HCT116 (cell line): ENCODE data around the gene TNFAIP3. TPM values are rescaled to one million over a fixed set of nuclear protein-coding genes. Genes with fewer than 3 reads are reported as not detected.

Experiments used
- ATAC-seq: fragments of 200-7000 bp; cut with Tn5 transposase; 2 replicates; pipeline ENCODE4 v1.9.1; 2020; ENCODE audit warnings: mild to moderate bottlenecking, moderate library complexity
- BruUV-seq: library from RNA; stranded (reverse); fragments of 400-500 nt; replicated peaks from 2 replicates; lab custom pipeline; 2021; lab: Mats Ljungman, UMichigan
- CTCF ChIA-PET: fragments of 300-600 bp; sonication (Branson Sonifier 250); formaldehyde crosslinking; loops from one replicate; lab custom pipeline; 2021; ENCODE audit warnings: antibody characterized with exemption; lab: Charles Lee
- POLR2A ChIA-PET: fragments of 300-600, 350-600 bp; sonication (Branson Sonifier 250); formaldehyde crosslinking; loops from one replicate; lab custom pipeline; 2021; ENCODE audit warnings: antibody characterized with exemption; lab: Charles Lee
- RAD21 ChIA-PET, 2 experiments: fragments of 300-600 bp; sonication (Branson Sonifier 250); formaldehyde crosslinking; loops; one replicate each; lab custom pipeline; 2023; ENCODE audit warnings: low total read pairs in 2 of 2; ENCODE audit not compliant: uncharacterized antibody in 2 of 2, unreplicated experiment in 2 of 2, low non-redundant PET in 1 of 2; lab: Charles Lee
- DNase-seq: peaks from one replicate; pipeline ENCODE4 v3.0.0-alpha.2; 2010; ENCODE audit warnings: low read depth, low spot score
- H2AFZ ChIP-seq: fragments of 200-600 bp; shearing (Covaris generic), sonication (generic); 2 replicates; pipeline ENCODE4 v1.6.1; 2017; ENCODE audit warnings: low read depth, mixed run types, mixed read lengths, antibody characterized with exemption, low read length; ENCODE audit not compliant: poor library complexity, severe bottlenecking
- H3K27ac ChIP-seq: 2 replicates; pipeline ENCODE4 v1.5.1; 2012; ENCODE audit warnings: low read depth, low read length
- H3K27me3 ChIP-seq: fragments of 200-600 bp; sonication (generic); 2 replicates; pipeline ENCODE4 v1.6.1; 2016; ENCODE audit warnings: mixed run types, low read length, mixed read lengths; ENCODE audit not compliant: insufficient read depth
- H3K36me3 ChIP-seq, 2 experiments: fragments of 200-500 bp in 1 of 2; fragments of 200-600 bp in 1 of 2; sonication (Bioruptor generic) in 1 of 2; sonication (generic) in 1 of 2; 2 replicates each; pipeline versions ENCODE4 v1.5.1 to v1.6.1; 2014 to 2016; ENCODE audit warnings: low read length in 2 of 2, inconsistent platforms in 1 of 2, mixed read lengths in 1 of 2, mixed run types in 1 of 2; ENCODE audit not compliant: insufficient read depth in 2 of 2, control insufficient read depth in 1 of 2
- H3K4me1 ChIP-seq, 2 experiments: fragments of 200-600 bp in 1 of 2; sonication (generic) in 1 of 2; 2 replicates each; pipeline versions ENCODE4 v1.5.1 to v1.6.1; 2012 to 2017; ENCODE audit warnings: low read length in 2 of 2, inconsistent platforms in 1 of 2, mild to moderate bottlenecking in 1 of 2, mixed read lengths in 1 of 2, mixed run types in 1 of 2, moderate library complexity in 1 of 2; ENCODE audit not compliant: insufficient read depth in 2 of 2, control insufficient read depth in 1 of 2
- H3K4me2 ChIP-seq: fragments of 200-600 bp; sonication (generic); 2 replicates; pipeline ENCODE4 v1.6.1; 2017; ENCODE audit warnings: mixed run types, low read length, mixed read lengths
- H3K4me3 ChIP-seq, 2 experiments: fragments of 200-600 bp in 1 of 2; sonication (generic) in 1 of 2; replicated peaks in 1 of 2; 2 replicates each; pipeline ENCODE4 v1.5.1; 2011 to 2016; ENCODE audit warnings: low read length in 2 of 2, control low read depth in 1 of 2, low read depth in 1 of 2, mild to moderate bottlenecking in 1 of 2, mixed read lengths in 1 of 2, mixed run types in 1 of 2
- H3K79me2 ChIP-seq: fragments of 200-600 bp; sonication (generic); 2 replicates; pipeline ENCODE4 v1.6.1; 2017; ENCODE audit warnings: mild to moderate bottlenecking, mixed run types, low read length, moderate library complexity, mixed read lengths; ENCODE audit not compliant: insufficient read depth
- H3K9ac ChIP-seq: fragments of 200-600 bp; sonication (generic); 2 replicates; pipeline ENCODE4 v1.6.1; 2016; ENCODE audit warnings: low read length, mixed read lengths
- H3K9me2 ChIP-seq: fragments of 200-600 bp; sonication (generic), shearing (Covaris generic); 2 replicates; pipeline ENCODE4 v1.6.1; 2017; ENCODE audit warnings: mixed run types, mild to moderate bottlenecking, moderate library complexity; ENCODE audit not compliant: insufficient read depth
- H3K9me3 ChIP-seq, 2 experiments: fragments of 200-500 bp in 1 of 2; fragments of 200-600 bp in 1 of 2; sonication (Bioruptor generic) in 1 of 2; sonication (generic) in 1 of 2; 2 replicates each; pipeline ENCODE4 v1.6.1; 2014 to 2017; ENCODE audit warnings: low read length in 2 of 2, mixed read lengths in 2 of 2, inconsistent platforms in 1 of 2, low read depth in 1 of 2, mild to moderate bottlenecking in 1 of 2, mixed run types in 1 of 2, moderate library complexity in 1 of 2; ENCODE audit not compliant: control insufficient read depth in 1 of 2, insufficient read depth in 1 of 2
- H4K20me1 ChIP-seq: fragments of 200-600 bp; sonication (generic), shearing (Covaris generic); 2 replicates; pipeline ENCODE4 v1.6.1; 2017; ENCODE audit warnings: mixed run types, mild to moderate bottlenecking, moderate library complexity; ENCODE audit not compliant: insufficient read depth
- CTCF ChIP-seq, 3 experiments: fragments of 200-600 bp in 1 of 3; sonication (generic) in 1 of 3; IDR thresholded peaks in 2 of 3; conservative IDR thresholded peaks in 1 of 3; 2 replicates each; pipeline ENCODE4 v1.5.1; 2012 to 2017; ENCODE audit warnings: low read depth in 2 of 3, low read length in 2 of 3, antibody characterized with exemption in 1 of 3, borderline replicate concordance in 1 of 3, control low read depth in 1 of 3, mild to moderate bottlenecking in 1 of 3, mixed read lengths in 1 of 3, mixed run types in 1 of 3, moderate library complexity in 1 of 3; ENCODE audit not compliant: insufficient read depth in 1 of 3
- EGR1 ChIP-seq: IDR thresholded peaks from 2 replicates; pipeline ENCODE4 v1.6.1; 2012; ENCODE audit warnings: low read depth
- ELF1 ChIP-seq: IDR thresholded peaks from 2 replicates; pipeline ENCODE4 v1.6.1; 2012; ENCODE audit warnings: low read depth, borderline replicate concordance
- EZH2phosphoT487 ChIP-seq: fragments of 200-600 bp; IDR thresholded peaks from 2 replicates; pipeline ENCODE4 v1.6.1; 2018; ENCODE audit warnings: antibody characterized with exemption, borderline replicate concordance
- FOSL1 ChIP-seq: IDR thresholded peaks from 2 replicates; pipeline ENCODE4 v1.6.1; 2012; ENCODE audit warnings: low read depth
- POLR2A ChIP-seq: IDR thresholded peaks from 2 replicates; pipeline ENCODE4 v1.7.0; 2011; ENCODE audit warnings: borderline replicate concordance; ENCODE audit not compliant: insufficient read depth, insufficient read length; ENCODE audit errors: extremely low read depth
- REST ChIP-seq: IDR thresholded peaks from 2 replicates; pipeline ENCODE4 v1.6.1; 2012; ENCODE audit warnings: low read depth
- TCF7L2 ChIP-seq: IDR thresholded peaks from 2 replicates; pipeline ENCODE4 v1.7.0; 2011; ENCODE audit warnings: borderline replicate concordance, inconsistent platforms; ENCODE audit not compliant: insufficient read depth, insufficient read length; ENCODE audit errors: extremely low read depth
- ZFX ChIP-seq: fragments of 450-650 bp; IDR thresholded peaks from 2 replicates; pipeline ENCODE4 v1.6.1; 2017
- ZNF274 ChIP-seq: fragments of 200-500 bp; sonication (Bioruptor generic); IDR thresholded peaks from 2 replicates; pipeline ENCODE4 v1.6.1; 2014; ENCODE audit warnings: mild to moderate bottlenecking, low read depth, low read length, inconsistent platforms
- intact Hi-C: fragments of 100-400 bp; cut with micrococcal nuclease; formaldehyde crosslinking; loops from 2 replicates; pipeline ENCODE4 v1.10.0; 2022
- total RNA-seq: library from RNA; stranded (reverse); gene quantifications from one replicate; pipeline ENCODE4 v1.2.1, GENCODE V29; 2021; ENCODE audit not compliant: unreplicated experiment
- TF ChIP-seq, protein P1 (sequence below): IDR thresholded peaks from 2 replicates; pipeline ENCODE4 v1.6.1; 2012

The TNFAIP3 gene
- total RNA-seq, 1 experiment from 2014 or later: 4.4 TPM

- RAD21 ChIA-PET: no interaction called here
- H3K4me3 ChIP-seq: no peak overlapping the region
- no peak overlapping the region for H3K9ac ChIP-seq
- H4K20me1 ChIP-seq: no peaks in the 10 kb centered on the region
- H2AFZ ChIP-seq: no peak overlapping the region
- H3K9me3 ChIP-seq: no peaks in the 10 kb centered on the region
- no peaks in the 10 kb centered on the region for H3K79me2 ChIP-seq
- intact Hi-C loops: no loop called here
- ATAC-seq (no peak), DNase-seq (no peak)
- H3K27ac ChIP-seq: no peak overlapping the region
- H3K4me2 ChIP-seq: no peak overlapping the region
- no peaks in the 10 kb centered on the region for H3K4me1 ChIP-seq
- no peaks in the 10 kb centered on the region for H3K36me3 ChIP-seq
- H3K9me2 ChIP-seq: no peaks in the 10 kb centered on the region
- no peaks in the 10 kb centered on the region for H3K27me3 ChIP-seq
- POLR2A ChIA-PET: no interaction called here
- CTCF ChIA-PET: no interaction called here
- TF ChIP-seq REST (no peak), EZH2phosphoT487 (no peak), CTCF (IDR thresholded peaks at IDR 0.05 in 2 of 3, conservative IDR thresholded peaks at IDR 0.05 in 1 of 3; ENCODE audit: borderline replicate concordance in 1 of 3, insufficient read depth in 1 of 3, low read depth in 2 of 3, low read length in 2 of 3) (no peak), TCF7L2 (no peak), ZFX (no peak), FOSL1 (no peak), ELF1 (no peak), ZNF274 (no peak), EGR1 (no peak), POLR2A (no peak)
- TF ChIP-seq, protein P1, sequence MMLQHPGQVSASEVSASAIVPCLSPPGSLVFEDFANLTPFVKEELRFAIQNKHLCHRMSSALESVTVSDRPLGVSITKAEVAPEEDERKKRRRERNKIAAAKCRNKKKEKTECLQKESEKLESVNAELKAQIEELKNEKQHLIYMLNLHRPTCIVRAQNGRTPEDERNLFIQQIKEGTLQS: no peak
- TF ChIP-seq, all 23 proteins: peak for 0
- no TSS peak for BruUV-seq
Observed at GRCh38 chr6:137819740-137820139, 47.3 kb upstream of the TNFAIP3 start.
